Measurements from ENCODE around the gene BRINP1. TPM values are rescaled to one million over a fixed set of nuclear protein-coding genes. Genes with fewer than 3 reads are reported as not detected.

The BRINP1 gene
- total RNA-seq, 1 experiment from 2014 or later, result not detected

- Histone ChIP-seq H3K27me3 (ENCODE audit: insufficient read depth, low read depth) (no peaks in the 10 kb centered on the region), H3K4me2 (no peak overlapping the region), H3K9me3 (ENCODE audit: insufficient read depth, low read depth) (no peaks in the 10 kb centered on the region), H3K4me1 (replicated peaks; ENCODE audit: insufficient read depth) (no peaks in the 10 kb centered on the region), H3K27ac (no peak overlapping the region), H4K20me1 (ENCODE audit: insufficient read depth) (no peaks in the 10 kb centered on the region), H3K4me3 (no peak overlapping the region), H3K9me2 (ENCODE audit: insufficient read depth) (no peaks in the 10 kb centered on the region), H2AFZ (no peak overlapping the region), H3K36me3 (ENCODE audit: low read depth) (no peaks in the 10 kb centered on the region), H3F3A (ENCODE audit: insufficient read depth, low read depth) (no peaks in the 10 kb centered on the region), H3K79me2 (ENCODE audit: low read depth) (no peaks in the 10 kb centered on the region)
- intact Hi-C loops (cut with micrococcal nuclease; ENCODE audit: unreplicated experiment), result no loop called here
- ChIA-PET POLR2A (ENCODE audit: unreplicated experiment) (no interaction called here), CTCF (no interaction called here)
- BruUV-seq (replicated peaks), result no TSS peak
- no peak for DNase-seq
- no peak for TF ChIP-seq CTCF (conservative IDR thresholded peaks at IDR 0.05)
- TF ChIP-seq EZH2 (IDR thresholded peaks at IDR 0.05; ENCODE audit: low read depth), result no peak
Measured at GRCh38 chr9:119304555-119304954, 64.7 kb downstream of the BRINP1 start.

- no peaks in the 10 kb centered on the region for H3K36me3 ChIP-seq (ENCODE audit: low read depth)
- ChIA-PET CTCF (interaction anchor here (0.6 kb wide), 1 partner anchor 111 kb away, joined by 3 read pairs; no protein-coding TSS in a partner anchor), POLR2A (ENCODE audit: unreplicated experiment) (no interaction called here)
- H3K9me3 ChIP-seq (ENCODE audit: insufficient read depth, low read depth), result no peaks in the 10 kb centered on the region
- no peaks in the 10 kb centered on the region for H3K27me3 ChIP-seq (ENCODE audit: insufficient read depth, low read depth)
- no peak for DNase-seq
- H3F3A ChIP-seq (ENCODE audit: insufficient read depth, low read depth), result no peaks in the 10 kb centered on the region
- H3K4me3 ChIP-seq, result no peak overlapping the region
- no peaks in the 10 kb centered on the region for H4K20me1 ChIP-seq (ENCODE audit: insufficient read depth)
- H3K79me2 ChIP-seq (ENCODE audit: low read depth), result no peaks in the 10 kb centered on the region
- H3K4me2 ChIP-seq, result no peak overlapping the region
- intact Hi-C loops (cut with micrococcal nuclease; ENCODE audit: unreplicated experiment), result no loop called here
- H3K27ac ChIP-seq, result no peak overlapping the region
- no peaks in the 10 kb centered on the region for H3K4me1 ChIP-seq (replicated peaks; ENCODE audit: insufficient read depth)
- no peak overlapping the region for H2AFZ ChIP-seq
- BruUV-seq (replicated peaks), result no TSS peak
- no peaks in the 10 kb centered on the region for H3K9me2 ChIP-seq (ENCODE audit: insufficient read depth)
- TF ChIP-seq CTCF (conservative IDR thresholded peaks at IDR 0.05) (no peak), EZH2 (IDR thresholded peaks at IDR 0.05; ENCODE audit: low read depth) (no peak)
Measured at GRCh38 chr9:119302988-119303698, 66.1 kb downstream of the BRINP1 start.

- Histone ChIP-seq H3K27ac (no peak overlapping the region), H2AFZ (no peak overlapping the region), H3F3A (ENCODE audit: insufficient read depth, low read depth) (no peaks in the 10 kb centered on the region), H3K27me3 (ENCODE audit: insufficient read depth, low read depth) (no peaks in the 10 kb centered on the region), H4K20me1 (ENCODE audit: insufficient read depth) (no peaks in the 10 kb centered on the region), H3K4me3 (no peak overlapping the region), H3K4me1 (replicated peaks; ENCODE audit: insufficient read depth) (no peaks in the 10 kb centered on the region), H3K9me2 (ENCODE audit: insufficient read depth) (no peaks in the 10 kb centered on the region), H3K36me3 (ENCODE audit: low read depth) (no peaks in the 10 kb centered on the region), H3K9me3 (ENCODE audit: insufficient read depth, low read depth) (no peaks in the 10 kb centered on the region), H3K79me2 (ENCODE audit: low read depth) (no peaks in the 10 kb centered on the region), H3K4me2 (no peak overlapping the region)
- no TSS peak for BruUV-seq (replicated peaks)
- CTCF ChIA-PET, result no interaction called here
- no peak for TF ChIP-seq CTCF (conservative IDR thresholded peaks at IDR 0.05)
- no peak for TF ChIP-seq EZH2 (IDR thresholded peaks at IDR 0.05; ENCODE audit: low read depth)
- no peak for DNase-seq
- intact Hi-C loops (cut with micrococcal nuclease; ENCODE audit: unreplicated experiment), result no loop called here
- POLR2A ChIA-PET (ENCODE audit: unreplicated experiment), result no interaction called here
Measured at GRCh38 chr9:119298076-119298853, 71.0 kb downstream of the BRINP1 start.
